WTC11 (cell line): ENCODE data around the gene RPP40. TPM values are rescaled to one million over a fixed set of nuclear protein-coding genes. Genes with fewer than 3 reads are reported as not detected.

Source experiments
- ATAC-seq: fragments of 200-7000 bp; cut with Tn5 transposase; 2 replicates; pipeline ENCODE4 v1.10.0; 2021; ENCODE audit warnings: mild to moderate bottlenecking, moderate library complexity
- CTCF ChIA-PET: fragments of 300-600 bp; sonication (Branson Sonifier 250); formaldehyde crosslinking; loops from one replicate; lab custom pipeline; 2021; ENCODE audit warnings: antibody characterized with exemption; lab: Charles Lee
- POLR2A ChIA-PET: fragments of 350-600 bp; sonication (Branson Sonifier 250); formaldehyde crosslinking; loops from one replicate; lab custom pipeline; 2021; ENCODE audit warnings: antibody characterized with exemption; lab: Charles Lee
- DNase-seq: peaks from one replicate; pipeline ENCODE4 v3.0.0; 2021; ENCODE audit warnings: low spot score
- H3K27ac Mint-ChIP-seq: 2 replicates; pipeline ENCODE4 v1.8.0; 2021; ENCODE audit warnings: mixed read lengths
- H3K27me3 Mint-ChIP-seq: 2 replicates; pipeline ENCODE4 v1.8.0; 2021; ENCODE audit warnings: low read depth, mild to moderate bottlenecking, moderate library complexity, mixed read lengths
- H3K36me3 Mint-ChIP-seq: 2 replicates; pipeline ENCODE4 v1.8.0; 2021; ENCODE audit warnings: mixed read lengths
- H3K4me1 Mint-ChIP-seq: 2 replicates; pipeline ENCODE4 v1.8.0; 2022; ENCODE audit warnings: mixed read lengths
- H3K4me3 Mint-ChIP-seq: 2 replicates; pipeline ENCODE4 v1.8.0; 2021; ENCODE audit warnings: mild to moderate bottlenecking, moderate library complexity, mixed read lengths
- H3K9me3 Mint-ChIP-seq: 2 replicates; pipeline ENCODE4 v1.8.0; 2021; ENCODE audit warnings: mixed read lengths
- CBFB ChIP-seq: sonication (generic); formaldehyde crosslinking; IDR thresholded peaks from 2 replicates; pipeline ENCODE4 v1.8.1; 2022; ENCODE audit warnings: mild to moderate bottlenecking, low read depth, missing genetic modification reagents
- FOXK1 ChIP-seq: sonication (generic); formaldehyde crosslinking; IDR thresholded peaks from 2 replicates; pipeline ENCODE4 v1.8.0; 2022; ENCODE audit warnings: mild to moderate bottlenecking, moderate library complexity, missing genetic modification reagents
- IRF2 ChIP-seq: sonication (generic); formaldehyde crosslinking; IDR thresholded peaks from 2 replicates; pipeline ENCODE4 v1.8.0; 2022; ENCODE audit warnings: low read depth, missing genetic modification reagents, borderline replicate concordance
- KAT7 ChIP-seq: sonication (generic); formaldehyde crosslinking; IDR thresholded peaks from 2 replicates; pipeline ENCODE4 v1.8.1; 2023; ENCODE audit warnings: missing genetic modification reagents, mild to moderate bottlenecking, borderline replicate concordance
- MXD4 ChIP-seq: fragments of 250-450 bp; sonication (Bioruptor Pico); IDR thresholded peaks from 2 replicates; pipeline ENCODE4 v1.8.0; 2021; ENCODE audit warnings: mild to moderate bottlenecking, moderate library complexity, borderline replicate concordance
- MYBL2 ChIP-seq: sonication (generic); formaldehyde crosslinking; IDR thresholded peaks from 2 replicates; pipeline ENCODE4 v1.8.1; 2023; ENCODE audit warnings: mild to moderate bottlenecking, moderate library complexity, missing genetic modification reagents
- NFATC4 ChIP-seq: fragments of 250-450 bp; sonication (Bioruptor Pico); IDR thresholded peaks from 2 replicates; pipeline ENCODE4 v1.9.0; 2021; ENCODE audit warnings: mild to moderate bottlenecking
- SP1 ChIP-seq: sonication (generic); formaldehyde crosslinking; conservative IDR thresholded peaks from 2 replicates; pipeline ENCODE4 v1.8.1; 2022; ENCODE audit warnings: missing genetic modification reagents
- ZNF263 ChIP-seq: sonication (generic); formaldehyde crosslinking; IDR thresholded peaks from 2 replicates; pipeline ENCODE4 v1.8.1; 2022; ENCODE audit warnings: low read depth, mild to moderate bottlenecking, moderate library complexity, missing genetic modification reagents
- total RNA-seq: library from RNA; stranded (reverse); gene quantifications from 3 replicates; pipeline ENCODE4 v1.2.3, GENCODE V29; 2021
- TF ChIP-seq, protein P1 (sequence below): sonication (generic); formaldehyde crosslinking; IDR thresholded peaks from 2 replicates; pipeline ENCODE4 v1.8.0; 2023; ENCODE audit warnings: missing genetic modification reagents
- TF ChIP-seq, protein P2 (sequence below): sonication (generic); formaldehyde crosslinking; IDR thresholded peaks from 2 replicates; pipeline ENCODE4 v1.8.0; 2022; ENCODE audit warnings: mild to moderate bottlenecking, missing genetic modification reagents
- TF ChIP-seq, protein P3 (sequence below): sonication (generic); formaldehyde crosslinking; IDR thresholded peaks from 2 replicates; pipeline ENCODE4 v1.8.1; 2022; ENCODE audit warnings: low read depth, missing genetic modification reagents, borderline replicate concordance
- TF ChIP-seq, protein P4 (sequence below): fragments of 250-450 bp; sonication (Bioruptor Pico); IDR thresholded peaks from 2 replicates; pipeline ENCODE4 v1.9.0; 2021; ENCODE audit warnings: mild to moderate bottlenecking
- TF ChIP-seq, protein P5 (sequence below): sonication (generic); formaldehyde crosslinking; IDR thresholded peaks from 2 replicates; pipeline ENCODE4 v1.8.1; 2023; ENCODE audit warnings: mild to moderate bottlenecking, missing genetic modification reagents
- TF ChIP-seq, protein P6 (sequence below): sonication (generic); formaldehyde crosslinking; IDR thresholded peaks from 2 replicates; pipeline ENCODE4 v1.8.0; 2022; ENCODE audit warnings: mild to moderate bottlenecking, missing genetic modification reagents
- TF ChIP-seq, protein P7 (sequence below): sonication (generic); formaldehyde crosslinking; IDR thresholded peaks from 2 replicates; pipeline ENCODE4 v1.8.1; 2023; ENCODE audit warnings: mild to moderate bottlenecking, moderate library complexity, missing genetic modification reagents
- TF ChIP-seq, protein P8 (sequence below): fragments of 250-450 bp; sonication (Bioruptor Pico); IDR thresholded peaks from 2 replicates; pipeline ENCODE4 v1.9.0; 2021; ENCODE audit warnings: moderate library complexity, mild to moderate bottlenecking, inconsistent platforms, borderline replicate concordance
- TF ChIP-seq, protein P9 (sequence below): sonication (generic); formaldehyde crosslinking; IDR thresholded peaks from 2 replicates; pipeline ENCODE4 v1.8.1; 2022; ENCODE audit warnings: mild to moderate bottlenecking, moderate library complexity, missing genetic modification reagents

Gene RPP40
- total RNA-seq, 1 experiment from 2014 or later = 12.2 TPM

DNA sequence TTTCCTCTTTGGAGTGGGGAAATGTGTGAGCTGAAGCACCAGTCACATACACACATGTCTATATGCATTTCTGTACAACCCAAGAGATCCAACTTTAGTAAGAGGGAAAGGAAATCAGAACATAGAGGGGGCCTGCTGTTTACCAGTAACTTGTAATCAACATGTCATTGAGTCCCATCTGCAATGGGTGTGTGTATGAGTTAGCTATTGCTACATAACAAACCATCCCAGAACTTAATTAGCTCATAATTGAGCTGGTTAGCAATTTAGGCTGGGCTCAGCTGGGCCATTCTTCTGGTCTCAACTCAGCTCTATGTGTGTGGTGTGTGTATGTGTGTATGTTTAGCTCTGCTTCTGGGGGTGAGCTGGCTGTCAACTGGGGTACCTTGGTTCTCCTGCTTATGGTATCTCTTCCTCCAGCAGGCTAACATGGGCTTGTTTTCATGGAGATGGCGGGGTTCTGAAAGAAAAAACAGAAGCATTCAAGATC, 10.3 kb upstream of the RPP40 start:
- Mint-ChIP-seq H3K4me3 (no peak overlapping the region), H3K36me3 (peaks cover 3% of the 10 kb centered on the region; the same call in 1 of the 2 replicates), H3K4me1 (peaks cover 5% of the 10 kb centered on the region), H3K27ac (no peak overlapping the region), H3K27me3 (peaks cover 13% of the 10 kb centered on the region), H3K9me3 (peaks cover 12% of the 10 kb centered on the region)
- TF ChIP-seq, protein P1, sequence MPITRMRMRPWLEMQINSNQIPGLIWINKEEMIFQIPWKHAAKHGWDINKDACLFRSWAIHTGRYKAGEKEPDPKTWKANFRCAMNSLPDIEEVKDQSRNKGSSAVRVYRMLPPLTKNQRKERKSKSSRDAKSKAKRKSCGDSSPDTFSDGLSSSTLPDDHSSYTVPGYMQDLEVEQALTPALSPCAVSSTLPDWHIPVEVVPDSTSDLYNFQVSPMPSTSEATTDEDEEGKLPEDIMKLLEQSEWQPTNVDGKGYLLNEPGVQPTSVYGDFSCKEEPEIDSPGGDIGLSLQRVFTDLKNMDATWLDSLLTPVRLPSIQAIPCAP (CRISPR knock-in tag) = no peak
- TF ChIP-seq, protein P2, sequence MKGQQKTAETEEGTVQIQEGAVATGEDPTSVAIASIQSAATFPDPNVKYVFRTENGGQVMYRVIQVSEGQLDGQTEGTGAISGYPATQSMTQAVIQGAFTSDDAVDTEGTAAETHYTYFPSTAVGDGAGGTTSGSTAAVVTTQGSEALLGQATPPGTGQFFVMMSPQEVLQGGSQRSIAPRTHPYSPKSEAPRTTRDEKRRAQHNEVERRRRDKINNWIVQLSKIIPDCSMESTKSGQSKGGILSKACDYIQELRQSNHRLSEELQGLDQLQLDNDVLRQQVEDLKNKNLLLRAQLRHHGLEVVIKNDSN (CRISPR knock-in tag) = no peak
- TF ChIP-seq ZNF263 (CRISPR knock-in tag) (no peak), SP1 (no peak), IRF2 (no peak), FOXK1 (CRISPR knock-in tag) (no peak), MYBL2 (no peak), NFATC4 (CRISPR knock-in tag) (no peak), MXD4 (CRISPR knock-in tag) (no peak), CBFB (no peak), KAT7 (no peak)
- TF ChIP-seq, protein P3, sequence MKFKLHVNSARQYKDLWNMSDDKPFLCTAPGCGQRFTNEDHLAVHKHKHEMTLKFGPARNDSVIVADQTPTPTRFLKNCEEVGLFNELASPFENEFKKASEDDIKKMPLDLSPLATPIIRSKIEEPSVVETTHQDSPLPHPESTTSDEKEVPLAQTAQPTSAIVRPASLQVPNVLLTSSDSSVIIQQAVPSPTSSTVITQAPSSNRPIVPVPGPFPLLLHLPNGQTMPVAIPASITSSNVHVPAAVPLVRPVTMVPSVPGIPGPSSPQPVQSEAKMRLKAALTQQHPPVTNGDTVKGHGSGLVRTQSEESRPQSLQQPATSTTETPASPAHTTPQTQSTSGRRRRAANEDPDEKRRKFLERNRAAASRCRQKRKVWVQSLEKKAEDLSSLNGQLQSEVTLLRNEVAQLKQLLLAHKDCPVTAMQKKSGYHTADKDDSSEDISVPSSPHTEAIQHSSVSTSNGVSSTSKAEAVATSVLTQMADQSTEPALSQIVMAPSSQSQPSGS (CRISPR knock-in tag) = no peak
- TF ChIP-seq, protein P4, sequence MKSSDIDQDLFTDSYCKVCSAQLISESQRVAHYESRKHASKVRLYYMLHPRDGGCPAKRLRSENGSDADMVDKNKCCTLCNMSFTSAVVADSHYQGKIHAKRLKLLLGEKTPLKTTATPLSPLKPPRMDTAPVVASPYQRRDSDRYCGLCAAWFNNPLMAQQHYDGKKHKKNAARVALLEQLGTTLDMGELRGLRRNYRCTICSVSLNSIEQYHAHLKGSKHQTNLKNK (CRISPR knock-in tag) = no peak
- TF ChIP-seq, protein P5, sequence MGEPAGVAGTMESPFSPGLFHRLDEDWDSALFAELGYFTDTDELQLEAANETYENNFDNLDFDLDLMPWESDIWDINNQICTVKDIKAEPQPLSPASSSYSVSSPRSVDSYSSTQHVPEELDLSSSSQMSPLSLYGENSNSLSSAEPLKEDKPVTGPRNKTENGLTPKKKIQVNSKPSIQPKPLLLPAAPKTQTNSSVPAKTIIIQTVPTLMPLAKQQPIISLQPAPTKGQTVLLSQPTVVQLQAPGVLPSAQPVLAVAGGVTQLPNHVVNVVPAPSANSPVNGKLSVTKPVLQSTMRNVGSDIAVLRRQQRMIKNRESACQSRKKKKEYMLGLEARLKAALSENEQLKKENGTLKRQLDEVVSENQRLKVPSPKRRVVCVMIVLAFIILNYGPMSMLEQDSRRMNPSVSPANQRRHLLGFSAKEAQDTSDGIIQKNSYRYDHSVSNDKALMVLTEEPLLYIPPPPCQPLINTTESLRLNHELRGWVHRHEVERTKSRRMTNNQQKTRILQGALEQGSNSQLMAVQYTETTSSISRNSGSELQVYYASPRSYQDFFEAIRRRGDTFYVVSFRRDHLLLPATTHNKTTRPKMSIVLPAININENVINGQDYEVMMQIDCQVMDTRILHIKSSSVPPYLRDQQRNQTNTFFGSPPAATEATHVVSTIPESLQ = no peak
- TF ChIP-seq, protein P6, sequence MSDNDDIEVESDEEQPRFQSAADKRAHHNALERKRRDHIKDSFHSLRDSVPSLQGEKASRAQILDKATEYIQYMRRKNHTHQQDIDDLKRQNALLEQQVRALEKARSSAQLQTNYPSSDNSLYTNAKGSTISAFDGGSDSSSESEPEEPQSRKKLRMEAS = no peak
- TF ChIP-seq, protein P7, sequence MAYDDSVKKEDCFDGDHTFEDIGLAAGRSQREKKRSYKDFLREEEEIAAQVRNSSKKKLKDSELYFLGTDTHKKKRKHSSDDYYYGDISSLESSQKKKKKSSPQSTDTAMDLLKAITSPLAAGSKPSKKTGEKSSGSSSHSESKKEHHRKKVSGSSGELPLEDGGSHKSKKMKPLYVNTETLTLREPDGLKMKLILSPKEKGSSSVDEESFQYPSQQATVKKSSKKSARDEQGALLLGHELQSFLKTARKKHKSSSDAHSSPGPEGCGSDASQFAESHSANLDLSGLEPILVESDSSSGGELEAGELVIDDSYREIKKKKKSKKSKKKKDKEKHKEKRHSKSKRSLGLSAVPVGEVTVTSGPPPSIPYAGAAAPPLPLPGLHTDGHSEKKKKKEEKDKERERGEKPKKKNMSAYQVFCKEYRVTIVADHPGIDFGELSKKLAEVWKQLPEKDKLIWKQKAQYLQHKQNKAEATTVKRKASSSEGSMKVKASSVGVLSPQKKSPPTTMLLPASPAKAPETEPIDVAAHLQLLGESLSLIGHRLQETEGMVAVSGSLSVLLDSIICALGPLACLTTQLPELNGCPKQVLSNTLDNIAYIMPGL (CRISPR knock-in tag) = no peak
- TF ChIP-seq, protein P8, sequence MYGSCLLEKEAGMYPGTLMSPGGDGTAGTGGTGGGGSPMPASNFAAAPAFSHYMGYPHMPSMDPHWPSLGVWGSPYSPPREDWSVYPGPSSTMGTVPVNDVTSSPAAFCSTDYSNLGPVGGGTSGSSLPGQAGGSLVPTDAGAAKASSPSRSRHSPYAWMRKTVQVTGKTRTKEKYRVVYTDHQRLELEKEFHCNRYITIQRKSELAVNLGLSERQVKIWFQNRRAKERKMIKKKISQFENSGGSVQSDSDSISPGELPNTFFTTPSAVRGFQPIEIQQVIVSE (CRISPR knock-in tag) = no peak
- TF ChIP-seq, protein P9, sequence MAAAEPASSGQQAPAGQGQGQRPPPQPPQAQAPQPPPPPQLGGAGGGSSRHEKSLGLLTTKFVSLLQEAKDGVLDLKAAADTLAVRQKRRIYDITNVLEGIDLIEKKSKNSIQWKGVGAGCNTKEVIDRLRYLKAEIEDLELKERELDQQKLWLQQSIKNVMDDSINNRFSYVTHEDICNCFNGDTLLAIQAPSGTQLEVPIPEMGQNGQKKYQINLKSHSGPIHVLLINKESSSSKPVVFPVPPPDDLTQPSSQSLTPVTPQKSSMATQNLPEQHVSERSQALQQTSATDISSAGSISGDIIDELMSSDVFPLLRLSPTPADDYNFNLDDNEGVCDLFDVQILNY (CRISPR knock-in tag) = no peak
- ChIA-PET POLR2A (no interaction called here), CTCF (interaction anchor here (0.9 kb wide), 1 partner anchor 16 kb away, joined by 3 read pairs; no protein-coding TSS in a partner anchor)
- ATAC-seq = no peak
- no peak for DNase-seq
